HG03025 (cell line): ENCODE results near the gene RGS3.
"Not testable (repeated sequence)": the region's sequence is repeated elsewhere in the genome, so short reads cannot be mapped to it uniquely, and the experiment has no call there.

Experiments
- ATAC-seq: cut with Tn5 transposase; IDR thresholded peaks from one replicate; pipeline ENCODE4 v1.9.1; 2021; ENCODE audit warnings: mild to moderate bottlenecking, moderate library complexity; ENCODE audit not compliant: unreplicated experiment, low FRiP score

Gene RGS3

GRCh38 chr9:113486327-113486726 lies 22.8 kb downstream of the RGS3 start:
- ATAC-seq = no peak

DNA sequence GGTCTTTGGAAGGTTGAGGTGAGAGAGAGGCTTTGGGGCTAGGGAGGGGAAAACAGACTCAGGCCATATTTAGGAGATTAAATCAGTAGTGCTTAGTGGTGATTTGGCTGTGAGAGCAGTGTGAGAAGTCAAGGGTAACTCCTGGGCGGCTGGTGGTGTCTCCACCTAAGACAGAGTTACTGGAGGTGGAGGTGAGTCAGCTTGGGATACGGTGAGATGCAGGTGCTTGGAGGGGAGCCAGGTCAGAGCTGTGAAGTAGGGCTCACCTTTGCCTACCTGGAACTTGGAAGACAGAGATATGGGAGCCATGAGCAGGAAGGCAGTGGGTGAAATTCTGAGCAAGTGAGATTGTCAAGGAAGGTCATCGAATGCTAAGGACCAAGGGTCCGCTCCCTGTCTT lies 24.5 kb downstream of the RGS3 start:
- ATAC-seq = no peak

GRCh38 chr9:113488490-113488889 lies 25.0 kb downstream of the RGS3 start:
- no peak for ATAC-seq

- not testable (repeated sequence) for ATAC-seq
Measured at GRCh38 chr9:113491147-113491546, 27.6 kb downstream of the RGS3 start.

DNA sequence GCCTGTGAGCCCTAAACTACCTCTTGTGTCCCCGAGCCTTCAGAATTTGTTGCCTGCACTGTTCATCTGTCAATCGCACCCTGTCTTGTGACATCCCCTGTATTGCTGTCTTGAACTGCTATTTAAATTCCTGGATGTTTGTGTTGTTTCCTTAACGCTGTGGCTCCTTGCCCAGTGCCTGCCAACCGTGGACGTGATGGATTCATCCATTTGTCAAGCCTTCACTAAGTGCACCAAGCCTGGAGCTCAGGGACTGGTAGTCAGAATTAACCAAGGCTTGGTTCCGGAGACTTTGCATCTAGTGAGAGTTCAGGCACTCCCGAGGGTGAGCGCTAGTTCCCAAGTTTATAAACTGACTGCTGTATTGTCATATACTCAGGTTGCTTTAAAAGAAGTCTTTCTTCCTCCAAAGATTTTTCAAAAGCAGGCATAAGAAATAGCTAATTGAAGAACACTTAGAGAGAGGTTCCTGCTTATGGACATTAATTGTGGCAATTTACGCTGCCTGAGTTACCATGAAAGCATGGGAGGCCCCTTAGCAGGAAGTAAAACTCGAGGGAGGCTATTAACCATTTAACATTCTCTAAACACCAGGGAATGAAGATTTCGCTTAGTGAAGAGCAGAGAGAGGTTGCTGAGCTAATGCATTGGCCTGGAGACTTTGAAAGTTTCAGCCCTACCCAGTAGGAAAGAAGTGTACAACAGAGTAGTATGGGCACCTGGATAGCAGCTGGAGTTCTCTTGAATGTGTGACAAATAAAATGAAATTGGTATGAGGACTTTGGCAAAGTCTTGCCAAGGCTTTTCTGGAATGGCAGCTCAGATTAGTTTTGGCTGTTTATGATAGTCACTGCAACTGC lies 29.0 kb downstream of the RGS3 start:
- no peak for ATAC-seq

- ATAC-seq = no peak
Measured at GRCh38 chr9:113493203-113493520, 29.6 kb downstream of the RGS3 start.

DNA sequence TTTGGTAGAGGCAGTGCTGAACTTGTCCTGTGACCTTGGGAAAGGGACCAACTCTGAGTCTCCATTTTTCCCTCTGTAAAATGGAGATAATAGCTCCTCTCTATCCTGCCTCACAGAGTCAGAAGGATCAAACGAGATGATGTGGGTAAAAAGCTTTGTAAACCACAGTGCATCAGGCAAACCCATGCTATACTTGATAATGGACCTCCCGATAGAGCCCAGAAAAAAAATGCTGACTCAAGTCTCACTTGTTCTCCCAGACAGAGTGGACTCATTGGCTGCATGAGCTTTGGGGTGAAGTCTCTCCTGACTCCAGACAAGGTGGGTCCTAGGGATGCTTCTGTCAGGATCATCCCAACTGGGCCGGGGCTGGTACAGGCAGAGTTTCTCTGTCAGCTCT lies 32.0 kb downstream of the RGS3 start:
- no peak for ATAC-seq

DNA sequence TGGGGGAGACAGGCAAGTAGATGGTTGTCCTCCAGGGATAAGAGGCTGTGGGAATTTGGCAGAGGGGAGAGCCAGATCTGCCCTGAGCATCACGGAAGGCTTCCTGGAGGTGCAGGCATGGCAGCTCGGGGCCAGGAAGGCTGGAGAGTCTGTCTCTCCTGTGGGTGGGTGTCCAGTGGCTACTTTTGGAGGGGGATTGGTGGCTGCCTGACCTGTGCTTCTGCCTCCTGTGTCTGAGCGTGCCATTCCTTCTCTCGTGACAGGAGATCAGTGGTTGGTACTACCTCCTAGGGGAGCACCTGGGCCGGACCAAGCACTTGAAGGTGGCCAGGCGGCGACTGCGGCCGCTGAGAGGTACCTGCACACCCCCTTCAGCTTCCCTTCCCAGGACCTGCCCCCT lies 33.5 kb downstream of the RGS3 start:
- no peak for ATAC-seq

- no peak for ATAC-seq
Measured at GRCh38 chr9:113499153-113499875, 35.8 kb downstream of the RGS3 start.

DNA sequence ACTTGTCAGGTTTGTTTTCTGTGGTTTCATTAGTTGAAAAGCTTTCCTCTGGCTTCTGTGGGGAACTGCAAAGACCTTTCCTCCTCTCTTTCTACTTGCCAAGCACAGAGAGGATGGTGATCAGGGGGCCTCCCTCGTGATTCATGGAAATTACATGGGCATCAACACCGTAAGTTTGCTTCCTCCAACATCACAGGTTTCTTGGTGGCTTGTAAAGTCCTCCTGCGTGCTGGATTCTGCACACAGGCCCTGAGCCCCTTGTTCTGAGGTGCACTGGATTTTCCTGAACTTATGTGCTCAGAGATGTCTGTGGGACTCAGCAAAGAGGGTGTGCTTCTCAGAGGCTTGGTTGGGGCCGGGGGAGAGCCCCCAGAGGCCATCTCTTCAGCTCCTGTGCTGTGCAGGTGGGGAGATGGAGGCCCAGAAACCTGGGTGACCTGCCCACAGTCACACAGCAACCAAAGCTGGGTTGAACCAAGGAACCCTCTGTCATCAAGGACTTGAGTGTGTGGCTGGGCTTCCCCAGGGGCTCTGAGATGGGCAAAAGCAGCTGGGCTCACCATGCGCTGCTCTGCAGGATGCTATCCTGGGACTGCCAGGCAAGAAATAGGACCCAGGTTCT lies 36.5 kb downstream of the RGS3 start:
- no peak for ATAC-seq

- ATAC-seq = no peak
Measured at GRCh38 chr9:113501129-113501686, 37.7 kb downstream of the RGS3 start.

- ATAC-seq = no peak
Measured at GRCh38 chr9:113501852-113502251, 38.3 kb downstream of the RGS3 start.

DNA sequence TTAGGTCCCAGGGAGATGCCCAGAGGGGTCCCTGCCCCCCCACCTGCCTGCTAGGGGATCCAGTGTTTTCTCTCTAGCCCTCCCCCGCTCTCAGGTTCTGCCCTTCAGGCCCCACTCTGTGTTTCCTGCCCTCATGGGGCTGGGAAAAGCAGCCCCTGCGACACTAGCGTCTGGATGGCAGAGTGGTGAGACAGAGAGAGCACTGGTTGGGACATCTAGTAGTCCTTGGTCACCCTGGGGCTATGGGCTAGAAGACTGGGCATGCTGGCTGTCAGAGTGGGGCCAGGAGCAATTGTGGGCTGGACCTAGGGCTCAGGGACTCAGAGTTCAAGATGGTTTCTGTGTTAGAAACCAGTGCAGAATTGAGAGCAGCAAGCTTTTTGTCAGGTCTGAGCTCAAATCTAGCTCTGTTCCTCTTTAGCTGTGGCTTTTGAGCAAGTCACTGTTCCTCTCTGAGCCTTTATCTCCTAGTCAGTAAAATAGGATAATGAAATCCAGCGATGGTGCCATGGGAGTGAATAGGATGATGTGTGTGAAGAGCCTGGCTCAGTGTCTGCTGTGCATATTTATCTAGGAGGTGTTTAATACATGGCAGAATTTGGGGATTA lies 39.0 kb downstream of the RGS3 start:
- ATAC-seq = no peak

GRCh38 chr9:113503131-113503541 lies 39.6 kb downstream of the RGS3 start:
- ATAC-seq = no peak

- no peak for ATAC-seq
Measured at GRCh38 chr9:113503613-113504211, 40.2 kb downstream of the RGS3 start.

DNA sequence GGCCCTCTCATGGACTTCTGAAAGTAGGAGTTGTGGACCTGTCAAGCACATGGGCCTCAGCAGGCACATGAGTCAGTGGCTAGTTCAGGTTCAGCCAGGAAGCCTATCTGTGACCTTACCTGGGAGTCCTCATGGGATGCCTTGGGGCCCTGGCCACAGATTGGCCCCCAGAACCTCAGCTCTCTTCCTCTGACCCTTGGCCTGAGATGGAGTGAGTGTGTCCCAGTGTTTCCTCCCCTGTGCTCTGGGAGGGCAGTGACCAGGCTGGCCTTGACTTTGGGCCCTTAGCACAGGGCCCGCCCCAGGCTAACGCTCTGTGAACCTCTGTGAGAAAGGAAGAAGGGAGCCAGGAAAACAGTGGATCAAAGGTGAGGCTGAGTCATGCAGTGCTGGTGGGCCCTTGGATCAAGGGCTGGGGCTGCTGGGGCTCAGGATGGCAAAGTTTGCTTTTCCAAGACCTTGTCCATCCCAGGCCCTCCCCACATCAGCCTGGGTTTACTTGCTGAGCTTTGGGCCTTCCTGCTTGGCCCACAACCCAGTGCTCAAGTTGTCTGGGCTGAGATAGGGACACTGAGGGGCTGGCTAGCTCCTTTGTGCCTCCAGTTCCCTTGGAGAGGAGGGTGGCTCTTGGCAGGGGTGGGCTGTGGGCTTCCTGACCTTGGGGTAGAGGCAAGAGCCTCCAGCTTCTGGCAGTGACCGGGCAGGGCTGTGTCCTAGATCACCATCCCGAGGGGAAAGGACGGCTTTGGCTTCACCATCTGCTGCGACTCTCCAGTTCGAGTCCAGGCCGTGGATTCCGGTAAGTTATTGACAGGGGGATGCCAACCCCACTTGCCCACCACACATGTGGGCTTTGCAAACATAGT lies 41.4 kb downstream of the RGS3 start:
- ATAC-seq = no peak

- no peak for ATAC-seq
Measured at GRCh38 chr9:113506090-113506589, 42.6 kb downstream of the RGS3 start.

GRCh38 chr9:113507256-113507655 lies 43.7 kb downstream of the RGS3 start:
- no peak for ATAC-seq

DNA sequence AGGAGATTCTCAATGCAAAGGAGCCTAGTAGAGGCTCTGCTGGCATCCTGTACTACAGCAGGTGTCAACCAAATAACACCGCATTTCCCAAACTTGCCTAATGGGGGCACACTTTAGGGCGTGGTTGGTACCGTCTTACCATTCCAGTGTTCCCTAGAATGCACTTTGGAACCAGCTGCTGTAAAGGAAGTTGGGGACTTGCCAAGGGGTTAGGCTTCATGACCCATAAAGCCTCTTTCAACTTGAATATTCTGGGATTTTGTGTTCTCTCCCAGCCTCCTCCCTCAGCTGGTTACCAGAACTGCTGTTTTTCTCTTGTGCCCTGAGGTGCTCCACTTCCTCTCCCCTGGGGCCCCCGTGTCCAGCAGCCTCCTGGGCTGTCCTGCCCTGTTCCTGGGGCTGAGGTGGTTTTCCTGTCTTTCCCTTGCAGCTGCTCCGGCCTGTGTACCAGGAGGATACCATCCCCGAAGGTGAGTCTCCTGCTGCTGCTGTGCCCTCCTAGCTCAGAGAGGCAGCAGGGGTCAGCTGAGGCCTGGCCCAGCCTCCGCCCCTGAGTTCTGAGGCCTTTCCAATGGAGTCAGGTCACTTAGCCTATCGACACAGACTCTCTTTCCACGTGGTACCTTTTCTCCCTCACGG lies 44.7 kb downstream of the RGS3 start:
- ATAC-seq = no peak
